Peyer's patch (tissue), 4 donors: Measurements from ENCODE around the gene NFKB1.

Experiments used
- CTCF ChIP-seq, 6 experiments: fragments of 450-650 bp in 4 of 6; fragments of 200-600 bp in 2 of 6; sonication (generic) in 1 of 6; IDR thresholded peaks; one replicate each; pipeline ENCODE4 v1.5.1; 2017 to 2019; ENCODE audit warnings: antibody characterized with exemption in 6 of 6, mild to moderate bottlenecking in 3 of 6, moderate library complexity in 1 of 6
- POLR2A ChIP-seq, 2 donors: fragments of 450-650 bp; IDR thresholded peaks; one replicate each; pipeline ENCODE4 v1.5.1; 2017; ENCODE audit warnings: antibody characterized with exemption in 2 of 2, mild to moderate bottlenecking in 2 of 2, moderate library complexity in 2 of 2

GRCh38 chr4:102527695-102528283 is 26.6 kb downstream of the NFKB1 start:
- TF ChIP-seq POLR2A (IDR thresholded peaks at IDR 0.05) (no peak), CTCF (IDR thresholded peaks at IDR 0.05) (no peak)
